Liver (tissue), 9 donors: ENCODE measurements around the gene MORN4. TPM values are rescaled to one million over a fixed set of nuclear protein-coding genes. Genes with fewer than 3 reads are reported as not detected.

Experiments used
- DNase-seq: peaks from one replicate; pipeline ENCODE4 v3.0.0-alpha.2; 2017; ENCODE audit warnings: low spot score
- H3K27ac ChIP-seq, 2 donors: one replicate each; pipeline ENCODE4 v1.7.0; 2013; ENCODE audit warnings: inconsistent platforms in 2 of 2, low read length in 2 of 2, control low read depth in 1 of 2, low read depth in 1 of 2, mild to moderate bottlenecking in 1 of 2
- H3K27me3 ChIP-seq, 4 donors: one replicate each; pipeline versions ENCODE4 v1.6.1 to v1.7.0; 2013; ENCODE audit warnings: low read length in 3 of 4, inconsistent platforms in 1 of 4, mild to moderate bottlenecking in 1 of 4, moderate library complexity in 1 of 4; ENCODE audit not compliant: control insufficient read depth in 4 of 4, insufficient read depth in 4 of 4
- H3K36me3 ChIP-seq, 4 donors: one replicate each; pipeline versions ENCODE4 v1.6.1 to v1.7.0; 2013; ENCODE audit warnings: low read length in 3 of 4, mild to moderate bottlenecking in 3 of 4, low read depth in 1 of 4, moderate library complexity in 1 of 4; ENCODE audit not compliant: control insufficient read depth in 4 of 4, insufficient read depth in 3 of 4
- H3K4me1 ChIP-seq, 4 donors: one replicate each; pipeline versions ENCODE4 v1.6.1 to v1.7.0; 2013; ENCODE audit warnings: low read length in 3 of 4, mild to moderate bottlenecking in 3 of 4, moderate library complexity in 1 of 4; ENCODE audit not compliant: control insufficient read depth in 4 of 4, insufficient read depth in 4 of 4
- H3K4me3 ChIP-seq, 3 donors: one replicate each; pipeline versions ENCODE4 v1.6.1 to v1.7.0; 2013; ENCODE audit warnings: low read length in 3 of 3, control low read depth in 1 of 3, low read depth in 1 of 3, mild to moderate bottlenecking in 1 of 3
- H3K9ac ChIP-seq, 2 donors: one replicate each; pipeline ENCODE4 v1.7.0; 2013; ENCODE audit warnings: low read length in 2 of 2, mild to moderate bottlenecking in 2 of 2, moderate library complexity in 2 of 2, control low read depth in 1 of 2, low read depth in 1 of 2
- H3K9me3 ChIP-seq, 4 donors: one replicate each; pipeline versions ENCODE4 v1.6.1 to v1.7.0; 2013; ENCODE audit warnings: low read length in 3 of 4; ENCODE audit not compliant: control insufficient read depth in 4 of 4
- EGR1 ChIP-seq, 2 donors: IDR thresholded peaks; 2 replicates each; pipeline ENCODE4 v1.6.1; 2016 to 2018; ENCODE audit warnings: antibody characterized with exemption in 2 of 2, low read depth in 2 of 2
- FOXA2 ChIP-seq: IDR thresholded peaks from 2 replicates; pipeline ENCODE4 v1.6.1; 2016; ENCODE audit warnings: antibody characterized with exemption
- GABPA ChIP-seq, 2 donors: IDR thresholded peaks in 1 of 2; conservative IDR thresholded peaks in 1 of 2; 2 replicates each; pipeline ENCODE4 v1.6.1; 2016; ENCODE audit warnings: antibody characterized with exemption in 2 of 2, mild to moderate bottlenecking in 1 of 2, moderate library complexity in 1 of 2
- HNF4A ChIP-seq, 2 donors: conservative IDR thresholded peaks; 2 replicates each; pipeline ENCODE4 v1.6.1; 2016; ENCODE audit warnings: antibody characterized with exemption in 2 of 2, mild to moderate bottlenecking in 2 of 2
- HNF4G ChIP-seq: IDR thresholded peaks from 2 replicates; pipeline ENCODE4 v1.6.1; 2016; ENCODE audit warnings: antibody characterized with exemption
- JUND ChIP-seq, 2 donors: IDR thresholded peaks; 2 replicates each; pipeline ENCODE4 v1.6.1; 2016; ENCODE audit warnings: antibody characterized with exemption in 2 of 2
- MAX ChIP-seq: IDR thresholded peaks from 2 replicates; pipeline ENCODE4 v1.6.1; 2016; ENCODE audit warnings: antibody characterized with exemption
- NR2F2 ChIP-seq: IDR thresholded peaks from 2 replicates; pipeline ENCODE4 v1.6.1; 2016; ENCODE audit warnings: antibody characterized with exemption
- RAD21 ChIP-seq, 2 donors: IDR thresholded peaks; 2 replicates each; pipeline ENCODE4 v1.6.1; 2016; ENCODE audit warnings: antibody characterized with exemption in 2 of 2, mild to moderate bottlenecking in 2 of 2
- SP1 ChIP-seq: IDR thresholded peaks from 2 replicates; pipeline ENCODE4 v1.6.1; 2018; ENCODE audit warnings: antibody characterized with exemption, mild to moderate bottlenecking
- TAF1 ChIP-seq: conservative IDR thresholded peaks from 2 replicates; pipeline ENCODE4 v1.6.1; 2016; ENCODE audit warnings: antibody characterized with exemption, mild to moderate bottlenecking
- YY1 ChIP-seq: IDR thresholded peaks from 2 replicates; pipeline ENCODE4 v1.6.1; 2016; ENCODE audit warnings: antibody characterized with exemption, mild to moderate bottlenecking
- WGBS: extraction: QIAGEN DNeasy Blood & Tissue Kit; methylation state at CpG from one replicate; pipeline ENCODE4 v1.1.7; 2013; 5-methylcytosine and 5-hydroxymethylcytosine counted together
- polyA plus RNA-seq, 2 donors: library from polyadenylated mRNA; stranded (reverse) in 1 of 2; unstranded in 1 of 2; fragments of 200-250 nt in 1 of 2; fragments of >200 nt in 1 of 2; fragmentation: Nextera tagmentation in 1 of 2; extraction: Ambion mirVana in 1 of 2; gene quantifications; one replicate each; pipeline versions ENCODE4 v1.2.1 to v1.2.3, GENCODE V29; 2013 to 2015
- total RNA-seq, 2 donors: library from RNA; depleted of rRNA; stranded (reverse); fragments of >200 nt; gene quantifications; one replicate each; pipeline ENCODE4 v1.2.3, GENCODE V29; 2014
- TF ChIP-seq, protein P1 (sequence below): fragments of 150-350 bp; IDR thresholded peaks from 2 replicates; pipeline ENCODE4 v1.5.1; 2017; ENCODE audit warnings: improper control_type of control experiment, low read depth, low read length; ENCODE audit not compliant: missing input control
- TF ChIP-seq, protein P2 (sequence below): IDR thresholded peaks from 2 replicates; pipeline ENCODE4 v1.6.1; 2016; ENCODE audit warnings: antibody characterized with exemption
- TF ChIP-seq, protein P3 (sequence below): IDR thresholded peaks from 2 replicates; pipeline ENCODE4 v1.6.1; 2016; ENCODE audit warnings: antibody characterized with exemption
- TF ChIP-seq, protein P4 (sequence below): IDR thresholded peaks from 2 replicates; pipeline ENCODE4 v1.6.1; 2016; ENCODE audit warnings: antibody characterized with exemption, mild to moderate bottlenecking
- donor health status: healthy.
- donor health status: healthy.
- donor health status: healthy.
- donor health status: healthy.
- donor health status: healthy.

MORN4 gene
- total and polyA plus RNA-seq, 4 donors: 0.42 to 3.1 (median 2.1) TPM

- Histone ChIP-seq H3K4me3 (no peak overlapping the region), H3K27me3 (no peaks in the 10 kb centered on the region), H3K27ac (no peak overlapping the region), H3K4me1 (peaks cover 0 to 2% (median 0%) of the 10 kb centered on the region in 4 donors), H3K9me3 (no peaks in the 10 kb centered on the region), H3K36me3 (peaks cover 10 to 56% (median 32%) of the 10 kb centered on the region in 4 donors), H3K9ac (no peak overlapping the region)
- WGBS: 86% methylated on average over 9 of the region's 9 CpGs
- no peak for DNase-seq
- TF ChIP-seq GABPA (IDR thresholded peaks at IDR 0.05 in 1 of 2, conservative IDR thresholded peaks at IDR 0.05 in 1 of 2) (no peak), SP1 (no peak), YY1 (no peak), RAD21 (IDR thresholded peaks at IDR 0.05) (no peak), HNF4A (conservative IDR thresholded peaks at IDR 0.05) (no peak), JUND (IDR thresholded peaks at IDR 0.05) (no peak), MAX (no peak), HNF4G (no peak), FOXA2 (no peak), EGR1 (IDR thresholded peaks at IDR 0.05; ENCODE audit: low read depth in 2 of 2) (no peak), NR2F2 (no peak), TAF1 (no peak)
- TF ChIP-seq, protein P1, sequence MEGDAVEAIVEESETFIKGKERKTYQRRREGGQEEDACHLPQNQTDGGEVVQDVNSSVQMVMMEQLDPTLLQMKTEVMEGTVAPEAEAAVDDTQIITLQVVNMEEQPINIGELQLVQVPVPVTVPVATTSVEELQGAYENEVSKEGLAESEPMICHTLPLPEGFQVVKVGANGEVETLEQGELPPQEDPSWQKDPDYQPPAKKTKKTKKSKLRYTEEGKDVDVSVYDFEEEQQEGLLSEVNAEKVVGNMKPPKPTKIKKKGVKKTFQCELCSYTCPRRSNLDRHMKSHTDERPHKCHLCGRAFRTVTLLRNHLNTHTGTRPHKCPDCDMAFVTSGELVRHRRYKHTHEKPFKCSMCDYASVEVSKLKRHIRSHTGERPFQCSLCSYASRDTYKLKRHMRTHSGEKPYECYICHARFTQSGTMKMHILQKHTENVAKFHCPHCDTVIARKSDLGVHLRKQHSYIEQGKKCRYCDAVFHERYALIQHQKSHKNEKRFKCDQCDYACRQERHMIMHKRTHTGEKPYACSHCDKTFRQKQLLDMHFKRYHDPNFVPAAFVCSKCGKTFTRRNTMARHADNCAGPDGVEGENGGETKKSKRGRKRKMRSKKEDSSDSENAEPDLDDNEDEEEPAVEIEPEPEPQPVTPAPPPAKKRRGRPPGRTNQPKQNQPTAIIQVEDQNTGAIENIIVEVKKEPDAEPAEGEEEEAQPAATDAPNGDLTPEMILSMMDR: no peak
- TF ChIP-seq, protein P2, sequence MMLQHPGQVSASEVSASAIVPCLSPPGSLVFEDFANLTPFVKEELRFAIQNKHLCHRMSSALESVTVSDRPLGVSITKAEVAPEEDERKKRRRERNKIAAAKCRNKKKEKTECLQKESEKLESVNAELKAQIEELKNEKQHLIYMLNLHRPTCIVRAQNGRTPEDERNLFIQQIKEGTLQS: no peak
- TF ChIP-seq, protein P3, sequence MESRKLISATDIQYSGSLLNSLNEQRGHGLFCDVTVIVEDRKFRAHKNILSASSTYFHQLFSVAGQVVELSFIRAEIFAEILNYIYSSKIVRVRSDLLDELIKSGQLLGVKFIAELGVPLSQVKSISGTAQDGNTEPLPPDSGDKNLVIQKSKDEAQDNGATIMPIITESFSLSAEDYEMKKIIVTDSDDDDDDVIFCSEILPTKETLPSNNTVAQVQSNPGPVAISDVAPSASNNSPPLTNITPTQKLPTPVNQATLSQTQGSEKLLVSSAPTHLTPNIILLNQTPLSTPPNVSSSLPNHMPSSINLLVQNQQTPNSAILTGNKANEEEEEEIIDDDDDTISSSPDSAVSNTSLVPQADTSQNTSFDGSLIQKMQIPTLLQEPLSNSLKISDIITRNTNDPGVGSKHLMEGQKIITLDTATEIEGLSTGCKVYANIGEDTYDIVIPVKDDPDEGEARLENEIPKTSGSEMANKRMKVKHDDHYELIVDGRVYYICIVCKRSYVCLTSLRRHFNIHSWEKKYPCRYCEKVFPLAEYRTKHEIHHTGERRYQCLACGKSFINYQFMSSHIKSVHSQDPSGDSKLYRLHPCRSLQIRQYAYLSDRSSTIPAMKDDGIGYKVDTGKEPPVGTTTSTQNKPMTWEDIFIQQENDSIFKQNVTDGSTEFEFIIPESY: no peak
- TF ChIP-seq, protein P4, sequence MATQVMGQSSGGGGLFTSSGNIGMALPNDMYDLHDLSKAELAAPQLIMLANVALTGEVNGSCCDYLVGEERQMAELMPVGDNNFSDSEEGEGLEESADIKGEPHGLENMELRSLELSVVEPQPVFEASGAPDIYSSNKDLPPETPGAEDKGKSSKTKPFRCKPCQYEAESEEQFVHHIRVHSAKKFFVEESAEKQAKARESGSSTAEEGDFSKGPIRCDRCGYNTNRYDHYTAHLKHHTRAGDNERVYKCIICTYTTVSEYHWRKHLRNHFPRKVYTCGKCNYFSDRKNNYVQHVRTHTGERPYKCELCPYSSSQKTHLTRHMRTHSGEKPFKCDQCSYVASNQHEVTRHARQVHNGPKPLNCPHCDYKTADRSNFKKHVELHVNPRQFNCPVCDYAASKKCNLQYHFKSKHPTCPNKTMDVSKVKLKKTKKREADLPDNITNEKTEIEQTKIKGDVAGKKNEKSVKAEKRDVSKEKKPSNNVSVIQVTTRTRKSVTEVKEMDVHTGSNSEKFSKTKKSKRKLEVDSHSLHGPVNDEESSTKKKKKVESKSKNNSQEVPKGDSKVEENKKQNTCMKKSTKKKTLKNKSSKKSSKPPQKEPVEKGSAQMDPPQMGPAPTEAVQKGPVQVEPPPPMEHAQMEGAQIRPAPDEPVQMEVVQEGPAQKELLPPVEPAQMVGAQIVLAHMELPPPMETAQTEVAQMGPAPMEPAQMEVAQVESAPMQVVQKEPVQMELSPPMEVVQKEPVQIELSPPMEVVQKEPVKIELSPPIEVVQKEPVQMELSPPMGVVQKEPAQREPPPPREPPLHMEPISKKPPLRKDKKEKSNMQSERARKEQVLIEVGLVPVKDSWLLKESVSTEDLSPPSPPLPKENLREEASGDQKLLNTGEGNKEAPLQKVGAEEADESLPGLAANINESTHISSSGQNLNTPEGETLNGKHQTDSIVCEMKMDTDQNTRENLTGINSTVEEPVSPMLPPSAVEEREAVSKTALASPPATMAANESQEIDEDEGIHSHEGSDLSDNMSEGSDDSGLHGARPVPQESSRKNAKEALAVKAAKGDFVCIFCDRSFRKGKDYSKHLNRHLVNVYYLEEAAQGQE: no peak
These were observed 41.9 kb upstream of the MORN4 start for GRCh38 chr10:97675222-97675621.
